ENCODE measurements around the gene CD72.
"Not testable (repeated sequence)": the region's sequence is repeated elsewhere in the genome, so short reads cannot be mapped to it uniquely, and the experiment has no call there.

CD72 gene

GRCh38 chr9:35615981-35616680, 2.1 kb downstream of the CD72 start:
- DNase-seq = no peak

GRCh38 chr9:35612843-35613242, 5.4 kb downstream of the CD72 start:
- DNase-seq = no peak

DNA sequence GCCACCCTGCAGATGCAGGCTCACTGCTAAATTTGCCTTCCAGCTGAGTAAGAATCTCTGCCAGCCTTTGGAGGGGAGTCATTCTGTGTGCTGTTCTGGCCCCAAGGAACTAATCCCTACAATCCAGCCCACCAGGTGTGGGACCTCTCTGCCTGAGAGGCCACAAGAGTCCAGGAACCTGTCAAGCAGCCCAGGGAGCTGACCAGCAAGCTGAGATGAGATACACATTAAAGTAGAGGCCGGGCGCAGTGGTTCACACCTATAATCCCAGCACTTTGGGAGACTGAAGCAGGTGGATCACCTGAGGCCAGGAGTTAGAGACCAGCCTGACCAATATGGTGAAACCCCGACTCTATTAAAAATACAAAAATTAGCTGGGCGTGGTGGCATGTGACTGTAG, 6.1 kb downstream of the CD72 start:
- DNase-seq = not testable (repeated sequence)

DNA sequence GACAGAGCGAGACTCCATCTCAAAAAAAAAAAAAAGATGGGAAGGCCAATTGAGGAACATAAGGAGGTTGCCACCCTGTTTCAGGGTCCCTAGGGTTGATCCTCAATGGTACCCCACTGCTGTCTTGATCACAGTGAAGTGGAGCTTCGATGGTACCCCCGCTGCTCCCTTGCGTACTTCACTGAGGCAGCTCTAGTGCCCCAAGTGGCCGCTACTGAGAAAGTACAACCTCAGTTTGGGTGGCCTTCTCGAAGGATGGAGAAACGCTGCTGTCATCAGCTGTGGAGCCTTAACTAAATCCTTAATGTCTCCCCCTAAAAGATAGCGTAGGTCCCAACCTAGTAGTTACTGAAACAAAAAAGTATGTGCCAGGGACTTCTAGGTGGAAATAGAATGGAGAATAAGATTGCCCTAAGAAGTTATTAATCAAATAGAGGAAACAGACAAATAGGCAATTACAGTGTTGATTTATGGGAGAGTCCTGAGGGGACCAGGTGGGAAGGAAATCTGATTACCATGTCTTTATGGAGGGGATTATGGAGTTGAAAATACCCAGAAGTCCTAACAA, 6.9 kb downstream of the CD72 start:
- DNase-seq = peak; percentile 11

GRCh38 chr9:35609820-35610163, 8.4 kb downstream of the CD72 start:
- no peak for DNase-seq

DNA sequence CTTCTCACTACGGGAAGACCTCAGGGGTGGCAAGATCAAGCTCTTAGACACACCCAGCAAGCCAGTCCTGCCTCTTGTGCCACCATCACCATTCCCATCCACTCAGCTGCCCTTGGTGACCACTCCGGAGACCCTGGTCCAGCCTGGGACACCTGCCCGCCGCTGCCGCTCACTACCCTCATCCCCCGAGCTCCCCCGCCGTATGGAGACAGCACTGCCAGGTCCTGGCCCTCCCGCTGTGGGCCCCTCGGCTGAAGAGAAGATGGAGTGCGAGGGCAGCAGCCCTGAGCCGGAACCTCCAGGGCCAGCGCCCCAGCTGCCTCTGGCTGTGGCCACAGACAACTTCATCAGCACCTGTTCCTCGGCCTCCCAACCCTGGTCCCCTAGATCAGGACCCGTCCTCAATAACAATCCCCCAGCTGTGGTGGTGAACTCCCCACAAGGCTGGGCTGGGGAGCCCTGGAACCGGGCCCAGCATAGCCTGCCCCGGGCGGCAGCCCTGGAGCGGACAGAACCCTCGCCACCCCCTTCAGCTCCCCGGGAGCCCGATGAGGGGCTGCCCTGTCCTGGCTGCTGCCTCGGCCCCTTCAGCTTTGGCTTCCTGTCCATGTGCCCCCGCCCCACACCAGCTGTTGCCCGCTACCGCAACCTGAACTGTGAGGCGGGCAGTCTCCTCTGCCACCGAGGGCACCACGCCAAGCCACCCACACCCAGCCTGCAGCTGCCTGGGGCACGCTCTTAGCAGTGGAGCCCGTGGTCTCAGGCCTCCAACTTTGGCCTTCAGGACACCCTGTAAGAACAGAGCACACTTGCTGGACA, 9.0 kb downstream of the CD72 start:
- no peak for DNase-seq

DNA sequence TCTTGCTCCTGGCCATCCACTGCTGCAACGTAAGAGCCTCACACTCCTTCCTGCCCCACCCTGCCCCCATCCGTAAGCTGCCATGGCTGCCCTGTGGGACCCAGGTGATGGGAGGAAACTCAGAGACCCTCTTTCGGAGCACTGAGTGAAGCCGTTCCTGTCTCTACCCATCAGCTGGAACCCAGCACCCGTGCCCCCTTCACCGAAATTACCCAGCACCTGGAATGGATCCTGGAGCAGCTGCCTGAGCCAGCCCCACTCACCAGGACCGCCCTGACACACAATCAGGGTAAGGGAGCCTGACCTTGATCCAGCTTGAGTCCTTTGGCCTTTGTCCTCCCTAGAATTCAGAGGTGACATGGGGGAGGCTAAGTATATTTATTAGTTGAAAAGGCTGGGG, 10.0 kb downstream of the CD72 start:
- no peak for DNase-seq

DNA sequence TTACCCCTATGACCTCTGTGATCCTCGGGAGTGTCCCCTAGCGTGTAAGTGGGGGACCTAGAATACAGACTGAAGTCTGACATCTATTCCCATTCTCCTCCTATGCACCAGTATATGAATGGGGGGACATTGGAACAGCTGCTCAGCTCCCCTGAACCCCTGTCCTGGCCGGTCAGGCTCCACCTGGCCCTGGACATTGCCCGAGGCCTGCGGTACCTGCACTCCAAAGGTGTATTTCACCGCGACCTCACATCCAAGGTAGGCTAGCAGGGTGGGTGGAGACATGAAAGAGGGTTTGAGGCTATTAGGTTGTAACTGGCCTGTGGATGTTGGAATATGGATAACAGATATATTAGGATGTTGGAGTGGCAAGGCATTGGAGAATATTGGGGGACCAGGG, 11.5 kb downstream of the CD72 start:
- no peak for DNase-seq

DNA sequence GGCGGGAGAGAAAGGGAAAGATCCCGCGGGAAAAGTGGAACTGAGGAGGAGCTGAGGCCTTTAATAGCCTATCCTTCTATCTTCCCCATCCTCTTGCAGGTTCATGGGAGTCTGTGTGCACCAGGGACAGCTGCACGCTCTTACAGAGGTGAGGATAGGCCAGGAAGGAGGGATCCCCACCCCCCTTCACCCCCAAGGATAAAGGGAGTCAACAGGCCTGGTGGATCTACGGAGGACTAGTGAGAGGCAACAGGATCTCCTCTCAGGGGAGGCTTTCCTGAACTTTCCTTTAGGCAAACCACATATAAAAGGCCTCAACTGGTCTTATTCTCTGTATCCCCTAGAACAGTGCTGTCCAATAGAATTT, 12.1 kb downstream of the CD72 start:
- DNase-seq = no peak

- no peak for DNase-seq
Observed at GRCh38 chr9:35605351-35606137, 12.7 kb downstream of the CD72 start.

GRCh38 chr9:35604578-35605350, 13.4 kb downstream of the CD72 start, which contains the start of gene TESK1:
Gene TESK1 (plus strand): TSS chr9:35605262. CDS start chr9:35605620, 358 bp downstream.
- DNase-seq = peak; percentile 49

GRCh38 chr9:35603986-35604577, 14.1 kb downstream of the CD72 start:
- peak; percentile 97 for DNase-seq

DNA sequence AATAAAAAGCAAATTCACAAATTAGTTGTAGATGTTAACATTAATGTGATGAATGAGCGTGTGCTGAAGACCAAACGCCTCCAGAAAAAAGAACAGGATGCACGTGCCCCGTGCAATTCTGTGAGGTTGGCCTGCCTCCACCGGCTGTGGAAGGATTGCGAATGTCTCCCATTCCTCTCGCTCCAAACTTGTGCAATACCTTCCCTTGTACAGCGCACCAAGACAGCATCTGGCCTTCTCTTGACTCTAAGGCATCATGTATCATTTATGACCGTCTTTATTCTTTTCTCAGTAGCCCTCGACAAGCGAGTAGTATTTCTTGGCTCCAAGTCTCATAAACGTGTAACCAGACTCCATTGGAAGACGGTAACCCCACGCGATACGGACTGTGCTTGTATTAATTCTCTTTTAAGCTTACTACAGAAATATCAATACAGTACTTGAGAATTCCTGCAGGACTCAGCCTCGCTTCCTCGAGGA, 14.7 kb downstream of the CD72 start:
- no peak for DNase-seq

GRCh38 chr9:35599763-35600604, 18.2 kb downstream of the CD72 start:
- DNase-seq = no peak

DNA sequence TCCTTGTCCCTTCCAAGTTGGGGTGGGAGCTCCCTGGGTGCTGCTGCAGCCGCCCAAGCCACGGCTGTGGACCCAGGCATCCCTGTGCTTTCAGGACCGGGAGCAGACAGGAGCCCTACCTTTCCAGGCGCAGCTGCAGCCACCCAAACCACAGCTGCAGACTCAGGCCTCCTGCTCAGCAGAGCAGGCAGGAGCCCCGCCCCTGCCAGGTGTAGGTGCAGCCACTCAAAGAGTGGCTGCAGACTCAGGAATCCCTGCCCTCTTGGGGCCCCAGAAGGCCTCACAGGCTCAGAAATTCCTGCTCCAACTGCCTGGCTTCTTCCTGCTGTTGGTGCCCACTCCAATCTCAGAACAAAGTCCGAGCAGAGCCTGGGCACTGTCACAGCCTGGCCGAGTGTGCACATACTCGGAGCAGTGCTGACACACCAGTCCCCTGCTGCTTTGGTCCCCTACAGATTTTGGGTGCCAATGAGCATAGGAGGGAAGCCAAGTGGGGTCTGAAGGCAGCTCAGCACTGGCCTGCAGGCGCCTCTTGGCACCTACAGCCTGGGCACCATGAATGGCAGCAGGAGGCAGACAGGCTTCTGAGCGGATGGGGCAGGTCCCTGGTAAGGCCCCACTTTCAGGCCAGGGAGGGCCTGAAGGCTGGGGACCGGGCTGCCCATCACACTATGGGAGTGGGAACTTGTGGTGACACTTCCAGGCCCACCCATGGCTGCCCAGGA, 19.2 kb downstream of the CD72 start:
- DNase-seq = no peak

- not testable (repeated sequence) for DNase-seq
Observed at GRCh38 chr9:35596907-35597306, 21.3 kb downstream of the CD72 start.

- DNase-seq = no peak
Observed at GRCh38 chr9:35594471-35594870, 23.7 kb downstream of the CD72 start.

GRCh38 chr9:35593581-35593980, 24.6 kb downstream of the CD72 start:
- DNase-seq = no peak

DNA sequence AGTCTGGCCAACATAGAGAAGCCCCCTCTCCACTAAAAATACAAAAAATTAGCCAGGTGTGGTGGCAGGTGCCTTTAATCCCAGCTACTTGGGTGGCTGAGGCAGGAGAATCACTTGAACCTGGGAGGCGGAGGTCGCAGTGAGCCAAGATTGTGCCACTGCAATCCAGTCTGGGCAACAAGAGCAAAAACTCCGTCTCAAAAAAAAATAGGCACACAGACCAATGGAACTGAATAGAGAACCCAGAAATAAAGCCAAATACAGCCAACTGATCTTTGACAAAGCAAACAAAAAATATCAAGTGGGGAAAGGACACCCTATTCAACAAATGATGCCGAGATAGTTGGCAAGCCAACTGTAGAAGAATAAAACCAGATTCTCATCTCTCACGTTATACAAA, 29.7 kb downstream of the CD72 start:
- not testable (repeated sequence) for DNase-seq

DNA sequence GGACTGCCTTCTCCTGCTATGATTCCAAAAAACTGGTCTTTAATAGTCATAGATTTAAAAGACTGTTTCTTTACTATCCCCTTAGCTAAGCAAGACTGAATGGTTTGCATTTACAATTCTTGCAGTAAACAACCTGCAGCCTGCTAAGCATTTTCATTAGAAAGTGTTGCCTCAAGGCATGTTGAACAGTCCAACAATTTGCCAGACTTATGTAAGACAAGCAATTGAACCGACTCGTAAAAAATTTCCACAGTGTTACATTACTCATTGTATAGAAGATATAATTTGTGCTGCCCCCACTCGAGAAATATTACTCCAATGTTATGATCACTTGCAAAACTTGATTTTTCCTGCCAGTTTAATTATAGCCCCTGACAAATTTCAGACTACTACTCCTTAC, 33.5 kb downstream of the CD72 start:
- DNase-seq = not testable (repeated sequence)

All from KG1 (cell line).